GM11168 (cell line): ENCODE measurements around the gene RNF223.

Experiments used
- in situ Hi-C: fragments of 300-500 bp; cut with MboI; formaldehyde crosslinking; loops from one replicate; pipeline ENCODE4 v1.12.0; 2022; ENCODE audit warnings: low sequenced_read_pairs; ENCODE audit not compliant: unreplicated experiment

The RNF223 gene

GRCh38 chr1:1073743-1074587, at the start of gene RNF223:
Gene RNF223 (minus strand): TSS chr1:1074306. CDS start chr1:1072566, 1,740 bp downstream.
- in situ Hi-C loops = no loop called here

- in situ Hi-C loops = no loop called here
These were observed 48.9 kb upstream of the RNF223 start for GRCh38 chr1:1122981-1123480.

- in situ Hi-C loops = no loop called here
These were observed 48.1 kb upstream of the RNF223 start for GRCh38 chr1:1122078-1122811.

- in situ Hi-C loops = no loop called here
These were observed 47.5 kb upstream of the RNF223 start for GRCh38 chr1:1121611-1122077.

- in situ Hi-C loops = no loop called here
These were observed 46.9 kb upstream of the RNF223 start for GRCh38 chr1:1120866-1121591.

GRCh38 chr1:1120096-1120495, 46.0 kb upstream of the RNF223 start:
- in situ Hi-C loops = no loop called here

GRCh38 chr1:1119272-1119890, 45.3 kb upstream of the RNF223 start:
- in situ Hi-C loops = loop anchor here (10.0 kb wide), 1 partner anchor 135 kb away; no protein-coding TSS in a partner anchor

GRCh38 chr1:1118876-1119220, 44.7 kb upstream of the RNF223 start:
- in situ Hi-C loops = loop anchor here (10.0 kb wide), 1 partner anchor 136 kb away; no protein-coding TSS in a partner anchor

GRCh38 chr1:1118011-1118875, 44.1 kb upstream of the RNF223 start:
- in situ Hi-C loops = loop anchor here (10.0 kb wide), 1 partner anchor 137 kb away; no protein-coding TSS in a partner anchor

- in situ Hi-C loops = loop anchor here (10.0 kb wide), 1 partner anchor 137 kb away; no protein-coding TSS in a partner anchor
These were observed 43.3 kb upstream of the RNF223 start for GRCh38 chr1:1117469-1117831.

GRCh38 chr1:1116701-1117468, 42.8 kb upstream of the RNF223 start:
- in situ Hi-C loops = loop anchor here (10.0 kb wide), 1 partner anchor 138 kb away; no protein-coding TSS in a partner anchor

- in situ Hi-C loops = loop anchor here (10.0 kb wide), 1 partner anchor 139 kb away; no protein-coding TSS in a partner anchor
These were observed 41.9 kb upstream of the RNF223 start, which contains the start of gene C1orf159 for GRCh38 chr1:1115786-1116700. Gene C1orf159 (minus strand): TSS chr1:1116089. CDS start chr1:1091543, 24,546 bp downstream.

GRCh38 chr1:1115136-1115785, 41.2 kb upstream of the RNF223 start:
- in situ Hi-C loops = loop anchor here (10.0 kb wide), 1 partner anchor 140 kb away; no protein-coding TSS in a partner anchor

GRCh38 chr1:1114431-1114830, 40.3 kb upstream of the RNF223 start:
- in situ Hi-C loops = loop anchor here (10.0 kb wide), 1 partner anchor 140 kb away; no protein-coding TSS in a partner anchor

GRCh38 chr1:1112237-1112985, 38.3 kb upstream of the RNF223 start:
- in situ Hi-C loops = loop anchor here (10.0 kb wide), 1 partner anchor 142 kb away; no protein-coding TSS in a partner anchor
